ENCODE results near the gene NDRG3.
"Not testable (repeated sequence)": the region's sequence is repeated elsewhere in the genome, so short reads cannot be mapped to it uniquely, and the experiment has no call there.

NDRG3 gene

DNA sequence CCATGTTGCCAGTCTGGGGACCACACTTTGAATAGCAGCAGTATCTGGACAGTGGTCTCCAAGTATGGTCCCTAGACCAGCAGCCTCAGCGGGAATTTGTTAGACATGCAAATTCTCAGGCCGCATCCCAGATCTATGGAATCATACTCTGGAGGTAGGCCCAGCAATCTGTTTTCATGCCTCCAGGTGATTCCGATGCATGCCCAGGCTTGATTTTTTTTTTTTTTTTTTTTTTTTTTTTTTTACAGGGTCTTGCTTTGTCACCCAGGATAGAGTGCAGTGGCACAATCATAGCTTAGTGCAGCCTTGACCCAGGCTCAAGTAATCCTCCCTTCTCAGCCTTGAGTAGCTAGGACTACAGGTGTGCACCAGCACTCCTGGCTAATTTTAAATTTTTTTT lies 99.2 kb downstream of the NDRG3 start:
- TF ChIP-seq, protein P1, sequence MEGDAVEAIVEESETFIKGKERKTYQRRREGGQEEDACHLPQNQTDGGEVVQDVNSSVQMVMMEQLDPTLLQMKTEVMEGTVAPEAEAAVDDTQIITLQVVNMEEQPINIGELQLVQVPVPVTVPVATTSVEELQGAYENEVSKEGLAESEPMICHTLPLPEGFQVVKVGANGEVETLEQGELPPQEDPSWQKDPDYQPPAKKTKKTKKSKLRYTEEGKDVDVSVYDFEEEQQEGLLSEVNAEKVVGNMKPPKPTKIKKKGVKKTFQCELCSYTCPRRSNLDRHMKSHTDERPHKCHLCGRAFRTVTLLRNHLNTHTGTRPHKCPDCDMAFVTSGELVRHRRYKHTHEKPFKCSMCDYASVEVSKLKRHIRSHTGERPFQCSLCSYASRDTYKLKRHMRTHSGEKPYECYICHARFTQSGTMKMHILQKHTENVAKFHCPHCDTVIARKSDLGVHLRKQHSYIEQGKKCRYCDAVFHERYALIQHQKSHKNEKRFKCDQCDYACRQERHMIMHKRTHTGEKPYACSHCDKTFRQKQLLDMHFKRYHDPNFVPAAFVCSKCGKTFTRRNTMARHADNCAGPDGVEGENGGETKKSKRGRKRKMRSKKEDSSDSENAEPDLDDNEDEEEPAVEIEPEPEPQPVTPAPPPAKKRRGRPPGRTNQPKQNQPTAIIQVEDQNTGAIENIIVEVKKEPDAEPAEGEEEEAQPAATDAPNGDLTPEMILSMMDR (IDR thresholded peaks at IDR 0.05; ENCODE audit: insufficient read depth, missing control alignments): no peak
- FAIRE-seq: no peak
- no peak for DNase-seq (ENCODE audit: insufficient read length, low spot score)

DNA sequence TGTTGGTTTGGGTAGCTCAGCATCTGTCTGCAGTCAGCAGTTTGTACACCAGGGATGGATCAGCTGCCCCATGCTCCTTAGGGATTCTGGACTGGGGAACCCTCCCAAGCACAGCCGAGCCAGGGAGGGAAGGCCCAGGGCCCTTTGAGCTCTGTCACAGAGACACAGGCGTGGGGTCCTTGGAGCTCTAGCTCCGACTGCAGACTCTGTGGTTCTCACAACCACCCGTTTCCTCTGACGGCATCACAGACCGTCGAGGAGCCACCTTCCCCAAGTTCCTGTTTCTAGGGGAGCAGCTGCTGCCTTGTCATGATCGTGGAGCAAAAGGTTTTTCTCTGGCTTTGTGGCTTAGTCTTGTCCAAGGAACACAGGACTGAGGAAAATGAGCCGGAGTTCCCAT lies 99.9 kb downstream of the NDRG3 start, which contains the start of gene SLA2:
Gene SLA2 (minus strand): TSS at position 199 of the 400 bp plus-strand sequence. CDS start 4,861 bp downstream, outside the sequence.
- no peak for FAIRE-seq
- TF ChIP-seq, protein P1 (IDR thresholded peaks at IDR 0.05; ENCODE audit: insufficient read depth, missing control alignments): no peak

DNA sequence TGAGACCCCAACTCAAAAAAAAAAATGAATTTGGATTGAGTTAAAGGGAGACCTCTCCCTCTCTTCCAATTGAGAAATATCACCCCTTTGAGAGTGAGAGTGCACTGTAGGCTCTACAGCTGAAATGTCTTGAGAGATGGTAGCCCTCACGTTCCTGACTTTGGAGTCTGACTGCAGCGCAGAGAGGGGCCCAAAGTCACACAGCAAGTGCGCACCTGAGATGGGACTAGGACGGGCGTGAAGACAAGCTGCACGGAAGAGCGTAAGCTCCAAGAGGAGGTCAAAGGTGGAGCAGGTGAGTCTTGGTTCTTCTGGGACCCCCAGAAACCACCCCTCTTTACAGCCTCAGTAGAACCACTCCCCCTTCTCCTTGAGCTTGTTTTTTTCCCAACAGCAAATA lies 100.5 kb downstream of the NDRG3 start:
- TF ChIP-seq, protein P1 (IDR thresholded peaks at IDR 0.05; ENCODE audit: insufficient read depth, missing control alignments): no peak
- DNase-seq (ENCODE audit: insufficient read length, low spot score) (no peak), FAIRE-seq (no peak)

More for the DNA sequence above, 99.9 kb downstream of the NDRG3 start, which contains the start of gene SLA2:
- DNase-seq (ENCODE audit: insufficient read length, low spot score): no peak

DNA sequence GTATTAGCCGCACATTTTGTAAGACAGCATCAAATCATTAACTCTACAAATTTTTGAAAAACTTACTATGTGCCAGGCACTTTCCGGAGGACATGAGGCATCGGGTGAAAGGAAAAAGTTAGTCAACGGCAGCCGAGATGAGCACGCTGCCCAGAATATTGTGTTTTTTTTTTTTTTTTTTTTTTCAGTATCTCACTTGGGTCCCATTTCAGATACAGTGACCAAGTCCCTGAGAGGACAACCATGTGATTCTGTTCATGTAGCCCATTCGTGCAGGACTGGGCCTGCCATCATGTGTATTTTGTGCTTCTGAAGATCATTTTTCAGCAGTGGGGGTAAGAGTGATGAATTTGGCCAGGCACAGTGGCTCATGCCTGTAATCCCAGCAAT lies 101.2 kb downstream of the NDRG3 start:
- DNase-seq (ENCODE audit: insufficient read length, low spot score): no peak
- TF ChIP-seq, protein P1 (IDR thresholded peaks at IDR 0.05; ENCODE audit: insufficient read depth, missing control alignments): no peak
- no peak for FAIRE-seq

DNA sequence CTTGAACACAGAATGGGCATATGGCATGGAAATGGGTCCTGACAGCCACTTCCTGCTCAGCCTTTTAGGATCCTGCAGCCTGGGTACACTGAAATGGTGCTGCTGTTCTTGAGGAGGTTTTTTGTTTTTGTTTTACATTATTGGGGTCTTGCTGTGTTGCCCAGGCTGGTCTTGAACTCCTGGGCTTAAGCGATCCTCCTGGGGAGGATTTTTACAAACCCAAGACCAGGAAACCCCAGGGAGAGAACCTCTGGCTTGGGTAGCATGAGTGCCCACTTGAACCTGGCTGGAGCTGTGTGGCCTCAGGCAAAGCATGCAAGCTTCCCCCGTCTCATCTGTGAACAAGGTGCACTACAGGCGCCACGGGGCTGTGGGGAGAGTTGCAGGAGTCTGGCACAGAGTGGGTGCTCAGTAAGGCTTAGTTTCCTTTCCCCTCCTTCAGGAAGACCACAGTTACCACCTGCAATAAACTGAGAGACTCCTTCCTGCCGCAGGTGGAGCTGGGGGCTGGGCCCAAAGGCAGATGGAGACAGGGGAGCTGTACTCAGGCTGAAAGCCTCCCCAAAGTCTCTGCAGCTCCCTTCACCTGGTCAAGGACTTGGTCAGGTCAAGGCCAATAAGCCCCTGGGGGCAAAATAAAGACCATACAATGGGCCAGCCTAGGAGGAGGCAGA lies 101.7 kb downstream of the NDRG3 start:
- DNase-seq (ENCODE audit: insufficient read length, low spot score): no peak
- TF ChIP-seq, protein P1 (IDR thresholded peaks at IDR 0.05; ENCODE audit: insufficient read depth, missing control alignments): no peak
- no peak for FAIRE-seq

DNA sequence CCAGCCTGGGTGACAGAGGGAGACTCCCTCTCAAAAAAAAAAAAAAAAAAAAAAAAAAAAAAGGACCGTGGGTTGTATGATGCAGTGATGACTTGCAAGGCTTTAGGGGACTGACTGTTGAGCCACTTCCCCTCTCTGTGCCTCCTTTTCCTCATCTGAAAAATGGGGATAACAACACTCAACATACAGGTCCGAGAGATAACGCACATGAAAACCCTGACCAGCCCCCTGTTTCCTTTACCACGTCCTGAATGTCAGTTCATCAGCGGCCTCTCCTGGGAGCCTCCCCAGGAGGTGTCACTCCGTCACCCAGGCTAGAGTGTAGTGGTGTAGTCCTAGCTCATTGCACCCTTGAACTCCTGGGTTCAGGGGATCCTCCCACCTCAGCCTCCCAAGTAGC lies 103.8 kb downstream of the NDRG3 start:
- TF ChIP-seq, protein P1 (IDR thresholded peaks at IDR 0.05; ENCODE audit: insufficient read depth, missing control alignments): no peak
- FAIRE-seq: no peak
- no peak for DNase-seq (ENCODE audit: insufficient read length, low spot score)

DNA sequence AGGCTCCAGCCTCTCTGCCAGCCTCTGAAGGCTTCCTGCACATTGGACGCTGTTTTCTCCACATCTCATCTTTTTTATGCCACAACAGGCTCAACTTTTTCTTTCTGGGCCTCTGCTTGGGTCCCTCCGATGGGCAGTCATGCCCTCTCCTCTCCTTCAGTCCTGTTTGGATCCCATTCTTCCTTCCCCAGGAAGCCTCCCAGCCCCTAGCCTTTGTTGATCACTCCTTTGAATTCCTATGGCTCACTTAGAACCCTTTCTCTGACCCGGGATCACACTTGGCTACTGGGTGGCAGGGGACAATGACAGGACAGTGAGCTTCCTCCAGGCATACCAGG lies 104.4 kb downstream of the NDRG3 start:
- FAIRE-seq (no peak), DNase-seq (ENCODE audit: insufficient read length, low spot score) (no peak)
- TF ChIP-seq, protein P1 (IDR thresholded peaks at IDR 0.05; ENCODE audit: insufficient read depth, missing control alignments): no peak

DNA sequence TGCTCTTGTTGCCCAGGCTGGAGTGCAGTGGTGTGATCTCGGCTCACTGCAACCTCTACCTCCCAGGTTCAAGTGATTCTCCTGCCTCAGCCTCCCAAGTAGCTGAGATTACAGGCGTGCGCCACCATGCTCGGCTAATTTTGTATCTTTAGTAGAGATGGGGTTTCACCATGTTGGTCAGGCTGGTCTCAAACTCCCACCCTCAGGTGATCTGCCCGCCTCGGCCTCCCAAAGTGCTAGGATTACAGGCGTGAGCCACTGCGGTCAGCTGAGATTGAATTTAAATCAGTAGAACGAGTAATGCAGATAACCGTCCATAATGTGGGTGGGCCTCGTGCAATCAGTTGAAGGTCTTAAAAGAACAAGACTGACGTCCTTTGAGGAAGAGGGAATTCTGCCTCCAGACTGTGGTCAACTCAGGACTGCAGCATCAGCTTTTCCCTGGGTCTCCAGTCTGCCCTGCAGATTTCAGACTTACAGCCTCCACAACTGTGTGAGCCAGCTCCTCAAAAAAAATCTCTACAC lies 107.0 kb downstream of the NDRG3 start:
- not testable (repeated sequence) for FAIRE-seq; DNase-seq (ENCODE audit: insufficient read length, low spot score)
